Esophagus muscularis mucosa (tissue), 3 donors: Measurements from ENCODE around the gene RAB4A.

Source experiments
- CTCF ChIP-seq, 3 experiments: fragments of 200-600 bp in 2 of 3; fragments of 450-650 bp in 1 of 3; sonication (generic) in 2 of 3; IDR thresholded peaks; one replicate each; pipeline ENCODE4 v1.5.1; 2017 to 2019; ENCODE audit warnings: antibody characterized with exemption in 3 of 3, mild to moderate bottlenecking in 2 of 3, moderate library complexity in 1 of 3
- POLR2A ChIP-seq: fragments of 450-650 bp; IDR thresholded peaks from one replicate; pipeline ENCODE4 v1.6.1; 2017; ENCODE audit warnings: antibody characterized with exemption, moderate library complexity, mild to moderate bottlenecking, low read depth

- no peak for TF ChIP-seq CTCF (IDR thresholded peaks at IDR 0.05)
- TF ChIP-seq POLR2A = no peak
Observed at GRCh38 chr1:229280037-229280828, 9.3 kb downstream of the RAB4A start.
